ENCODE data around the gene LSM8. TPM values are rescaled to one million over a fixed set of nuclear protein-coding genes. Genes with fewer than 3 reads are reported as not detected.

The LSM8 gene
- total and polyA plus RNA-seq, 2 of the 8 experiments (the other 6 are each of a cell fraction or from before 2014, with no cell fraction given): 36.9 to 51.0 TPM

GRCh38 chr7:118195837-118196474, 12.0 kb downstream of the LSM8 start:
- Histone ChIP-seq H2BK20ac (ENCODE audit: low read length) (no peak overlapping the region), H3K23ac (ENCODE audit: insufficient read length) (no peak overlapping the region), H4K5ac (ENCODE audit: insufficient read length, low read depth, low read length) (no peak overlapping the region), H3K27me3 (replicated peaks in 1 of 4; ENCODE audit: control insufficient read depth in 3 of 4, extremely low read depth in 1 of 4, insufficient read depth in 3 of 4, low read length in 3 of 4) (no peaks in the 10 kb centered on the region), H4K8ac (ENCODE audit: extremely low read depth, insufficient read depth, low read length) (no peak overlapping the region), H3K9ac (replicated peaks in 1 of 4; ENCODE audit: extremely low read depth in 1 of 4, low read depth in 3 of 4, low read length in 3 of 4) (no peak overlapping the region), H2AFZ (ENCODE audit: low read length) (no peak overlapping the region), H3K4me2 (ENCODE audit: insufficient read depth in 1 of 2, low read depth in 2 of 2, low read length in 2 of 2) (no peak overlapping the region), H4K20me1 (replicated peaks in 1 of 2; ENCODE audit: control insufficient read depth in 1 of 2, insufficient read depth in 2 of 2, low read length in 2 of 2) (no peaks in the 10 kb centered on the region), H3K36me3 (ENCODE audit: control insufficient read depth in 2 of 4, insufficient read depth in 4 of 4, low read length in 3 of 4) (peaks cover 0 to 18% (median 2%) of the 10 kb centered on the region in 4 experiments; a peak in 3 of 8 replicates), H3K14ac (ENCODE audit: insufficient read length) (no peak overlapping the region), H3K56ac (replicated peaks; ENCODE audit: insufficient read length, low read depth, low read length) (no peak overlapping the region), H3K23me2 (ENCODE audit: low read depth, low read length) (no peaks in the 10 kb centered on the region), H2BK5ac (ENCODE audit: low read depth, low read length) (no peak overlapping the region), H4K91ac (replicated peaks; ENCODE audit: insufficient read length, low read length) (no peak overlapping the region), H2BK12ac (ENCODE audit: low read depth, low read length) (no peak overlapping the region), H3K27ac (ENCODE audit: low read depth, low read length) (no peak overlapping the region), H3K79me1 (ENCODE audit: low read depth, low read length) (no peaks in the 10 kb centered on the region), H2BK15ac (ENCODE audit: low read length) (no peak overlapping the region), H3K9me3 (ENCODE audit: insufficient read depth in 2 of 2, low read depth in 1 of 2, low read length in 1 of 2) (no peaks in the 10 kb centered on the region), H3K79me2 (ENCODE audit: control insufficient read depth in 1 of 2, insufficient read depth in 2 of 2, low read length in 2 of 2) (no peaks in the 10 kb centered on the region), H3K18ac (ENCODE audit: extremely low read depth, low read length) (no peak overlapping the region), H3K4ac (replicated peaks; ENCODE audit: insufficient read length, low read depth, low read length) (no peak overlapping the region), H2AK5ac (ENCODE audit: low read depth, low read length) (no peak overlapping the region), H2BK120ac (replicated peaks; ENCODE audit: low read depth, low read length) (no peak overlapping the region), H3K4me1 (replicated peaks in 1 of 4; ENCODE audit: control insufficient read depth in 3 of 4, insufficient read depth in 4 of 4, low read length in 3 of 4) (no peaks in the 10 kb centered on the region), H3K4me3 (ENCODE audit: extremely low read depth in 1 of 4, insufficient read depth in 2 of 4, low read depth in 3 of 4, low read length in 4 of 4) (no peak overlapping the region)
- TF ChIP-seq USF2 (IDR thresholded peaks at IDR 0.05; ENCODE audit: low read length) (no peak), CTCF (IDR thresholded peaks at IDR 0.05; ENCODE audit: control extremely low read depth in 1 of 3, insufficient read depth in 1 of 3, low read depth in 1 of 3, low read length in 3 of 3) (peak in 2 of 3 experiments; percentile 39 to 75; a peak in 2 of 4 replicates), RAD21 (IDR thresholded peaks at IDR 0.05 in 1 of 2, conservative IDR thresholded peaks at IDR 0.05 in 1 of 2; ENCODE audit: low read depth in 2 of 2, low read length in 2 of 2) (peak; percentile 64 to 67)
- DNase-seq (ENCODE audit: low read depth in 1 of 2, low spot score in 2 of 2): peak in 1 of 2 experiments; percentile 55
- POLR2A ChIA-PET (ENCODE audit: partially characterized antibody): interaction anchor here (1.2 kb wide), 1 partner anchor 10 kb away, joined by 5 read pairs; no protein-coding TSS in a partner anchor
- FAIRE-seq: peak; percentile 87
- WGBS, 2 experiments (ENCODE audit: extremely low coverage in 1 of 2, insufficient coverage in 1 of 2, insufficient read length in 1 of 2, insufficient replicate concordance in 2 of 2, low coverage in 1 of 2, low lambda C conversion rate in 2 of 2, missing lambda C conversion rate in 1 of 2): 52% methylated on average over 6 of the region's 6 CpGs; no CpG with 5 or more reads in 1 of the 2 experiments
- CTCF ChIA-PET (ENCODE audit: partially characterized antibody): interaction anchor here (0.6 to 2.2 kb wide), 19 partner anchors 8 to 1989 kb away, joined by 3 to 9 read pairs (median 3); no protein-coding TSS in a partner anchor

Data from H1 (cell line).